Effector memory CD8-positive, alpha-beta T cell (primary cell): ENCODE measurements around the gene SLC16A9.

Experiments used
- ATAC-seq: fragments of 150-1000 bp; cut with Tn5 transposase; replicated peaks from 2 replicates; pipeline ENCODE4 v1.10.0; 2021; ENCODE audit warnings: mild to moderate bottlenecking, moderate library complexity
- DNase-seq, 3 experiments: peaks; one replicate each; pipeline ENCODE4 v3.0.0; 2021
- H3K27ac Mint-ChIP-seq, 2 donors: one replicate each; pipeline ENCODE4 v1.8.0; 2022; ENCODE audit warnings: mild to moderate bottlenecking in 2 of 2, mixed read lengths in 2 of 2, moderate library complexity in 2 of 2
- H3K27me3 Mint-ChIP-seq, 2 donors: one replicate each; pipeline ENCODE4 v1.8.0; 2022; ENCODE audit warnings: mixed read lengths in 2 of 2
- H3K36me3 Mint-ChIP-seq: one replicate; pipeline ENCODE4 v1.8.0; 2022; ENCODE audit warnings: mild to moderate bottlenecking, moderate library complexity, mixed read lengths; ENCODE audit not compliant: insufficient read depth
- H3K4me1 Mint-ChIP-seq, 2 donors: one replicate each; pipeline ENCODE4 v1.8.0; 2022; ENCODE audit warnings: low read depth in 2 of 2, mixed read lengths in 2 of 2
- H3K4me3 Mint-ChIP-seq, 2 donors: one replicate each; pipeline ENCODE4 v1.8.0; 2022; ENCODE audit warnings: mild to moderate bottlenecking in 2 of 2, mixed read lengths in 2 of 2, moderate library complexity in 2 of 2
- H3K9me3 Mint-ChIP-seq, 2 donors: one replicate each; pipeline ENCODE4 v1.8.0; 2022; ENCODE audit warnings: mixed read lengths in 2 of 2

SLC16A9 gene

GRCh38 chr10:59706851-59707797 lies 2.5 kb downstream of the SLC16A9 start:
- H3K4me1 Mint-ChIP-seq, result no peaks in the 10 kb centered on the region
- no peaks in the 10 kb centered on the region for H3K36me3 Mint-ChIP-seq
- ATAC-seq (no peak), DNase-seq (no peak)
- H3K9me3 Mint-ChIP-seq, result no peaks in the 10 kb centered on the region
- H3K27ac Mint-ChIP-seq, result no peak overlapping the region
- no peak overlapping the region for H3K4me3 Mint-ChIP-seq
- H3K27me3 Mint-ChIP-seq, result peaks cover 50 to 77% of the 10 kb centered on the region in 2 donors

DNA sequence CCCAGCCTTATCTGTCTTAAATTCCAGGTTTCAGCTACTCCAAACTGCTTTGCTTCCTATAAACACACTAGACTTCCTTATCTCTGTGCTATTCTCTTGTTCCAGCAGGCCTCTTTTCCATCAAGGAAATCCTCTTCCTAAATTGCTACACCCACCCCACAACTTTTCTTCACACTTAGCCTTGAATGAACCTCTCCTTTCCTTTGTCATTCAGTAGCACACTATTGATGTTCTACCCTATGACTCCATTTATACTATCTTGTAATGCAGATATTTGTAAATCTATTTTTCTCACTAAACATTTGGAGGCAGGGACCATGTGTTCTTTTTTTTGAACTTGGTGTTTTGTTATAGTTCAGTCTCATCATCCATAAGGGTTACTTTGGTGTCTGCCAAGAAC lies 3.7 kb downstream of the SLC16A9 start:
- Mint-ChIP-seq H3K9me3 (no peaks in the 10 kb centered on the region), H3K36me3 (no peaks in the 10 kb centered on the region), H3K4me1 (no peaks in the 10 kb centered on the region), H3K27ac (no peak overlapping the region), H3K27me3 (peaks cover 49 to 76% of the 10 kb centered on the region in 2 donors), H3K4me3 (no peak overlapping the region)
- DNase-seq, result no peak
- no peak for ATAC-seq

- ATAC-seq (no peak), DNase-seq (no peak)
- no peaks in the 10 kb centered on the region for H3K4me1 Mint-ChIP-seq
- no peaks in the 10 kb centered on the region for H3K9me3 Mint-ChIP-seq
- no peak overlapping the region for H3K4me3 Mint-ChIP-seq
- H3K27me3 Mint-ChIP-seq, result peaks cover 46 to 78% of the 10 kb centered on the region in 2 donors
- no peak overlapping the region for H3K27ac Mint-ChIP-seq
- no peaks in the 10 kb centered on the region for H3K36me3 Mint-ChIP-seq
Observed at GRCh38 chr10:59704630-59705029, 5.0 kb downstream of the SLC16A9 start.

DNA sequence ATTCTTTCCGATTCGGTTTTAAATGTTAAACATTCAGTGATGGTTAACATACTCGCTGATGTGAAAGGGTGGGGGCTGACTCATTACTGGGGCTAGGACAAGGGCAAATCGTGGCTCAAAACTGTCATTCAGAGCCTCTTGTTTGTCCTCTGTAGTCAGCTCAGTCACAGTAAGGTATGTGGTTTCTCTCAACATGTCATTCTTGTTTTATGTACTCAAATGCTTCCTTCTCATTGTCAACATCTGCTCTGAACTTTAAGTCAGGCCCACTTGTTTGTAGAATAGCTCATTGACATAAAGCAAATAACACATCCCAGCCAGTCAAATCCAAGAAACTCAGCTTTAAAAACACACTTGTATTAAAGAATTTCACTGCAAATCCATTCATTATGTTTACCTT lies 7.3 kb downstream of the SLC16A9 start:
- H3K27ac Mint-ChIP-seq, result no peak overlapping the region
- no peaks in the 10 kb centered on the region for H3K9me3 Mint-ChIP-seq
- no peak for ATAC-seq
- no peaks in the 10 kb centered on the region for H3K36me3 Mint-ChIP-seq
- H3K4me3 Mint-ChIP-seq, result no peak overlapping the region
- no peak for DNase-seq
- H3K4me1 Mint-ChIP-seq, result no peaks in the 10 kb centered on the region
- H3K27me3 Mint-ChIP-seq, result peaks cover 47 to 70% of the 10 kb centered on the region in 2 donors

DNA sequence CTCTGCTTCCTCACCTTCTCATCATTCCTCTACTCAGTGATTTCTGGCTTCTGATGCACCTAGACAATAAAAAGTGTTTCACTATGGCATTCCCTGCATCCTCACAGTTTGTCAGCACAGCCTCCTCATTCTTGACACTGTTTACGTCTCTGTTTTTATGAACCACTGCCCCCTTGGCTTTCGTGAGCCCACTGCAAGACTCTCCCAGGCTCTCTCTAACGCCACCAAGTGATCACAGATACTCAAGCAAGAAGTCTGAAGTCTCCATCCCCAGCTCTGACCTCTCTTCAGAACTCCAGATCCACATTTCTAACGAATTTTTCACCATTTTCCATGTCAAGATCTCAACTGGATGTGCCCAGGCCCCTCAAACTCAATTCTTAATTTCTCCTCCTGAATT lies 8.9 kb downstream of the SLC16A9 start:
- ATAC-seq (no peak), DNase-seq (no peak)
- Mint-ChIP-seq H3K27me3 (peaks cover 34 to 54% of the 10 kb centered on the region in 2 donors), H3K4me3 (no peak overlapping the region), H3K27ac (no peak overlapping the region), H3K36me3 (no peaks in the 10 kb centered on the region), H3K4me1 (no peaks in the 10 kb centered on the region), H3K9me3 (no peaks in the 10 kb centered on the region)

- Mint-ChIP-seq H3K27ac (no peak overlapping the region), H3K4me3 (no peak overlapping the region), H3K27me3 (peaks cover 28 to 33% of the 10 kb centered on the region in 2 donors), H3K36me3 (no peaks in the 10 kb centered on the region), H3K9me3 (no peaks in the 10 kb centered on the region), H3K4me1 (no peaks in the 10 kb centered on the region)
- ATAC-seq (no peak), DNase-seq (no peak)
Observed at GRCh38 chr10:59698326-59698725, 11.3 kb downstream of the SLC16A9 start.

DNA sequence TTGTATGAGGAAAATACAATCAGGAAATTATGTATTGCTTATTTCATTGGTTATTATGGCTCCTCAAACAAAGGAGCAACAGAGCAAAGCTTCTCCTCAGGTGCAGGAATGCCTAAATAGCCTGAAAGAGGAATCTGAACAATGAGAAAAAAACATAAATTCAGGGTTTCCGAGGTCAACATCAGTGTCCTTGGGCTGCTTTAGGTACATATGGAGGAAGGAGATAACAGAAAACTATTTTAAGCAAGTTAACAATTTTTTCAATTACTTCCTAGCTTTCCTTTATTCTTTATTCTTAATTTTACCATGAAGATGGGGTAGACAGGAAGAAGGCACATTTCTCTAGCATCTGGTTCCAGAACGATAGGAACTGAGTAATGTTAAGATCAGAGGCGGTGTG lies 14.0 kb downstream of the SLC16A9 start:
- Mint-ChIP-seq H3K36me3 (no peaks in the 10 kb centered on the region), H3K4me1 (no peaks in the 10 kb centered on the region), H3K27ac (no peak overlapping the region), H3K27me3 (peaks cover 14 to 18% of the 10 kb centered on the region in 2 donors), H3K4me3 (no peak overlapping the region), H3K9me3 (no peaks in the 10 kb centered on the region)
- ATAC-seq, result no peak
- DNase-seq, result no peak

DNA sequence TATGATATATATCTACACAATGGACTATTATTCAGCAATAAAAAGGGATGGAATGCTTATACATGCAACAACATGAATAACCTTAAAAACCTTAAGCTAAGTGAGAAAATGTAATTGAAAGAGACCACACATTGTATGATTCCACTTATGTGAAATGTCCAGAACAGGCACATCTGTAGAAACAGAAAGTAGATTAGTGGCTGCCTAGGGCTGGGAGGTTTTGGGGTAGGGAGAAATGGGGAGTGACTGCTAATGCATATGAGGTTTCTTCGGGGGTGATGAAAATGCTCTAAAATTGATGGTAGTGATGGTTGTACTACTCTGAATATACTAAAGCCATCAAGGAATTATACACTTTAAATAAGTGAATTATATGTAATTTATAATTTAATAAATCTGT lies 14.7 kb downstream of the SLC16A9 start:
- H3K27me3 Mint-ChIP-seq, result peaks cover 12 to 17% of the 10 kb centered on the region in 2 donors
- no peak for ATAC-seq
- H3K27ac Mint-ChIP-seq, result no peak overlapping the region
- H3K4me3 Mint-ChIP-seq, result no peak overlapping the region
- H3K9me3 Mint-ChIP-seq, result no peaks in the 10 kb centered on the region
- no peaks in the 10 kb centered on the region for H3K4me1 Mint-ChIP-seq
- no peaks in the 10 kb centered on the region for H3K36me3 Mint-ChIP-seq
- DNase-seq, result no peak

DNA sequence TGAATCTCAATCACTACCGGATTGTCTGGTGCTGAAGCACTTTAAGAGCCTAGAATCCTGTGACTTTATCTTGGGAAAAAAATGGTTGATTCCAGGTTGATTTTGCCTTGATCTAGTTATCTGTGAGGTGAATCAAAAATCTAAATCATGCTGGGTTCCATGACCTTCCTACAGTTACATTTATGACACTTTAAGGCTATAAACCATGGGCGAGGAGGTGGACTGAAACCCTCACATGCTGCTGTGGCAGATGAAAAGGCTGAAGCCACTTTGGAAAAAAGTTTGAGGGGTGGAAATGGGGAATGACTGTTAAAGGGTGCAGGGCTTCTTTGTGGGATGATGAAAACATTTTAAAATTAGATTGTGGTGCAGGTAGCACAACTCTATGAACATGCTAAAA lies 17.5 kb downstream of the SLC16A9 start:
- ATAC-seq (no peak), DNase-seq (no peak)
- Mint-ChIP-seq H3K36me3 (no peaks in the 10 kb centered on the region), H3K4me1 (no peaks in the 10 kb centered on the region), H3K9me3 (no peaks in the 10 kb centered on the region), H3K4me3 (no peak overlapping the region), H3K27ac (no peak overlapping the region), H3K27me3 (peaks cover 16% of the 10 kb centered on the region in 2 donors)

DNA sequence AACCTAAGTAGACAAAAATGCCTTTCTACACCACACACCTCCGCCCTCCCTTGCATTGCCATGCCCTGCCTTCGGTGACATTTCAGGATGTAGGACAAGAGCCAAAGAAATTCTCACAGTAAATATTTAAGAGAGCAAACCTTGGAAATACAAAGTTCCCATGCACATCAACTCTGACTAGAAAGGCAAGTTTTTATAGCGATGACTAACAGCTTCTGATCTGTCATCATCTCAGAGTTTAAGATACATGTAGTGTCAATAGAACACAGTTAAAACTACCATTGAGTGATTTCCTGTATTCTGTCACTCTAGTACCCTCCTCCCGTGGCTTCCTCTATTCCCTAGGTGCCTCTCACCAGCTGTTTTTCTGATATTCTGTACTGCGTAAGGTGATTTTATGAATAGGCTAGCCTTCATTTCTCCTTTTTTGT lies 20.7 kb downstream of the SLC16A9 start:
- peaks cover 16 to 25% of the 10 kb centered on the region in 2 donors for H3K27me3 Mint-ChIP-seq
- no peaks in the 10 kb centered on the region for H3K4me1 Mint-ChIP-seq
- DNase-seq, result no peak
- no peaks in the 10 kb centered on the region for H3K36me3 Mint-ChIP-seq
- ATAC-seq, result no peak
- no peaks in the 10 kb centered on the region for H3K9me3 Mint-ChIP-seq
- no peak overlapping the region for H3K4me3 Mint-ChIP-seq
- H3K27ac Mint-ChIP-seq, result no peak overlapping the region

DNA sequence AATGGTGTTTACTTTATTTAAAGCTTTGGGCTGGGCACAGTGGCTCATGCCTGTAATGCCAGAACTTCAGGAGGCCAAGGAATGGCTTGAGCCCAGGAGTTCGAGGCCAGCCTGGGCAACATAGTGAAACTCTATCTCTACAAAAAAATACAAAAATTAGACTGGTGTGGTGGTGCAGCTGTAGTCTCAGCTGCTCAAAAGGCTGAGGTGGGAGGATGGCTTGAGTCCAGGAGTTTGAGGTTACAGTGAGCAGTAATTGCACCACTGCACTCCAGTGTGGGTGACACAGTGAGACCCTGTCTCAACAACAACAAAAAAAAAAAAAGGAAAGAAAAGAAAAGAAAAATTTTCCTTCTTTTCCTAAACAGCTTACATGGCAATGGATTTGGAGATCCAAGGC lies 22.0 kb downstream of the SLC16A9 start:
- no peak overlapping the region for H3K27ac Mint-ChIP-seq
- no peaks in the 10 kb centered on the region for H3K36me3 Mint-ChIP-seq
- H3K9me3 Mint-ChIP-seq, result no peaks in the 10 kb centered on the region
- DNase-seq (no peak), ATAC-seq (no peak)
- H3K27me3 Mint-ChIP-seq, result peaks cover 16 to 25% of the 10 kb centered on the region in 2 donors
- H3K4me3 Mint-ChIP-seq, result no peak overlapping the region
- no peaks in the 10 kb centered on the region for H3K4me1 Mint-ChIP-seq

DNA sequence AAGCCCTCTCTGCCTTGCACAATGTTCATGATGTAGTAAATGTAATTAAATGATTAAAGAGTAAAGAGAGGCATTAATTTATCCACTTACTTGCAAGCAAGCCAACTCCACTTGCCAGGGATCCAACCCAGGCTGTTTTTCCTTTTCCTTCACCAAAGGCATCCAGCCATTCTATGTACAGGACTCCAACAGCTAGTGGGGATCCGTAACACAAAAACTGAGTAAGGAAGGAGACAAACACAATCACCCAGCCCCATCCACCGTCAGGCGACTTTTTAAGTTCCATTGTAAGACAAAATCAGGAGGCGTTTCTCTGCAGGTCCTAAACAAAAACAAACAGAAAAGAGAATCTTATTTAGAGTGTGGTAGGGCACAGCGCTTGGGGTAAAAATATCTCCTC lies 25.6 kb downstream of the SLC16A9 start:
- H3K27ac Mint-ChIP-seq, result no peak overlapping the region
- no peaks in the 10 kb centered on the region for H3K4me1 Mint-ChIP-seq
- H3K4me3 Mint-ChIP-seq, result no peak overlapping the region
- no peaks in the 10 kb centered on the region for H3K9me3 Mint-ChIP-seq
- ATAC-seq, result no peak
- peaks cover 5 to 34% of the 10 kb centered on the region in 2 donors for H3K27me3 Mint-ChIP-seq
- no peak for DNase-seq
- H3K36me3 Mint-ChIP-seq, result no peaks in the 10 kb centered on the region

- no peak for DNase-seq
- H3K4me1 Mint-ChIP-seq, result no peaks in the 10 kb centered on the region
Observed at GRCh38 chr10:59682986-59683937, 26.4 kb downstream of the SLC16A9 start.

More at GRCh38 chr10:59682986-59683937, 26.4 kb downstream of the SLC16A9 start:
- Mint-ChIP-seq H3K27me3 (peaks cover 0 to 30% of the 10 kb centered on the region in 2 donors), H3K4me3 (no peak overlapping the region), H3K36me3 (no peaks in the 10 kb centered on the region), H3K27ac (no peak overlapping the region), H3K9me3 (no peaks in the 10 kb centered on the region)
- no peak for ATAC-seq
